Aorta (tissue), 5 donors: ENCODE results near the gene MED13L. TPM values are rescaled to one million over a fixed set of nuclear protein-coding genes. Genes with fewer than 3 reads are reported as not detected.

Source experiments
- ATAC-seq: fragments of 200-7000 bp; cut with Tn5 transposase; one replicate; pipeline ENCODE4 v1.9.1; 2022; ENCODE audit warnings: moderate library complexity; ENCODE audit not compliant: low FRiP score
- DNase-seq, 2 donors: peaks; one replicate each; pipeline ENCODE4 v3.0.0-alpha.2; 2020
- H3K27ac ChIP-seq, 2 donors: one replicate each; pipeline ENCODE4 v1.5.1; 2013; ENCODE audit warnings: low read length in 2 of 2, mild to moderate bottlenecking in 2 of 2, moderate library complexity in 2 of 2, control low read depth in 1 of 2, inconsistent platforms in 1 of 2, low read depth in 1 of 2
- H3K27me3 ChIP-seq, 2 donors: one replicate each; pipeline ENCODE4 v1.6.1; 2013; ENCODE audit warnings: control low read depth in 1 of 2, low read length in 1 of 2, mild to moderate bottlenecking in 1 of 2, moderate library complexity in 1 of 2; ENCODE audit not compliant: insufficient read depth in 2 of 2, control insufficient read depth in 1 of 2
- H3K36me3 ChIP-seq, 2 donors: one replicate each; pipeline ENCODE4 v1.6.1; 2013; ENCODE audit warnings: control low read depth in 1 of 2, low read length in 1 of 2, mild to moderate bottlenecking in 1 of 2; ENCODE audit not compliant: insufficient read depth in 2 of 2, control insufficient read depth in 1 of 2
- H3K4me1 ChIP-seq, 2 donors: one replicate each; pipeline ENCODE4 v1.6.1; 2013; ENCODE audit warnings: low read length in 2 of 2, control low read depth in 1 of 2, mild to moderate bottlenecking in 1 of 2, moderate library complexity in 1 of 2; ENCODE audit not compliant: insufficient read depth in 2 of 2, control insufficient read depth in 1 of 2
- H3K4me3 ChIP-seq, 2 donors: one replicate each; pipeline ENCODE4 v1.5.1; 2013; ENCODE audit warnings: low read length in 2 of 2, control low read depth in 1 of 2, mild to moderate bottlenecking in 1 of 2
- H3K9me3 ChIP-seq: one replicate; pipeline ENCODE4 v1.6.1; 2013; ENCODE audit warnings: mild to moderate bottlenecking, low read length; ENCODE audit not compliant: control insufficient read depth
- WGBS, 2 donors: extraction: QIAGEN DNeasy Blood & Tissue Kit; methylation state at CpG; one replicate each; pipeline ENCODE4 v1.1.7; 2013; 5-methylcytosine and 5-hydroxymethylcytosine counted together
- intact Hi-C, 2 donors: fragments of 100-400 bp; cut with DNase I; formaldehyde crosslinking; loops; one replicate each; pipeline versions ENCODE4 v1.14.2 to v1.15.0; 2022
- polyA plus RNA-seq, 2 donors: library from polyadenylated mRNA; stranded (reverse); fragments of 200-250 nt; gene quantifications; one replicate each; pipeline ENCODE4 v1.2.3, GENCODE V29; 2013
- total RNA-seq, 2 donors: library from RNA; stranded (reverse); fragmentation: NEBNext Ultra II Directional; extraction: Animal tissue kit (Norgen Biotek cat#: 25700); gene quantifications; one replicate each; pipeline ENCODE4 v1.2.1, GENCODE V29; 2021
- donor health status: healthy with polysubstance abuse.
- donor health status: Bipolar disorder and iron deficiency.
- donor health status: DM: no; HTN: no; CAD: no.
- donor health status: DM: no; HTN: no; CAD: no.
- donor health status: DM: yes; HTN: yes; CAD: no.

Gene MED13L
- total and polyA plus RNA-seq, 4 donors, result 16.7 to 215 (median 114) TPM

DNA sequence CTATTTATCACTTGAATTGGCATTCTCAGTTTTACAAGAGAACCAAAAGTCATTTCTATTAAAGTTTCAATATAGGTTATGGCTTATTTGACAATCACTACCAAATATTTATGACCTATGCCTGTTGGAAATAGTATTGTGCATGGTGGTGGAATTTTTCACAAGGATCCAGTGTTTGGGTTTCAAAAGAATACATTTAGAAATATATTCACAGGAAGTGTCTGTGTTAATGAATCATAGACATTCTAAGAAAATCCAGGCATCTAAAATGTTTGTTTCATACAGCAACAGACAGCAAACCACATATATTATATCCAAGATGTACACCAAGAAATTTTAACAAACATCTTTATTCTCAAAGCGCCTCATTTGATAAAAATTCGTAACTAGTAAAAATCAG is 92.7 kb downstream of the MED13L start:
- Histone ChIP-seq H3K9me3 (no peaks in the 10 kb centered on the region), H3K36me3 (no peaks in the 10 kb centered on the region), H3K27me3 (no peaks in the 10 kb centered on the region), H3K4me1 (peaks cover 3 to 7% of the 10 kb centered on the region in 2 donors), H3K4me3 (no peak overlapping the region), H3K27ac (no peak overlapping the region)
- no peak for DNase-seq
- ATAC-seq, result no peak
- 93 to 97% methylated on average over 2 of the region's 2 CpGs for WGBS, 2 donors
- intact Hi-C loops, result no loop called here

DNA sequence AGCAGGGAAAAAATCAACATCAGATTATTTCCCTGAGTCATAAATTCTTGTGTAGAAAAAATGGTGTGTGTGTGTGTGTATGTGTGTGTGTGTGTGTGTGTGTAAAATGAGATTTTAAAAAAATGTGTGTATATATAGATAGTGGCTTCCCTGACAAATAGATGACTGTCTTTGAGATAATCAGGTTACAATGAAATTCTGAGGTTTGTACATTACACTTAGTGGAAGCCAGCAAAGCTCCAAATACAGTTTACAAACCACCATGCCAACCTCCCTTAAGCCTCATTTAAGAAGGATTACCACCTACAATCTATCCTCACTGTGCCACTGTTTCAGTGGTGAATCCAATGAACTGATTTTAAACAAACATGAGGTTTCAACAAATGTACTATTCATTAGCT is 93.8 kb downstream of the MED13L start:
- Histone ChIP-seq H3K36me3 (no peaks in the 10 kb centered on the region), H3K27me3 (no peaks in the 10 kb centered on the region), H3K4me3 (no peak overlapping the region), H3K4me1 (peaks cover 3 to 7% of the 10 kb centered on the region in 2 donors), H3K9me3 (no peaks in the 10 kb centered on the region), H3K27ac (no peak overlapping the region)
- intact Hi-C loops, result no loop called here
- no peak for ATAC-seq
- no peak for DNase-seq

DNA sequence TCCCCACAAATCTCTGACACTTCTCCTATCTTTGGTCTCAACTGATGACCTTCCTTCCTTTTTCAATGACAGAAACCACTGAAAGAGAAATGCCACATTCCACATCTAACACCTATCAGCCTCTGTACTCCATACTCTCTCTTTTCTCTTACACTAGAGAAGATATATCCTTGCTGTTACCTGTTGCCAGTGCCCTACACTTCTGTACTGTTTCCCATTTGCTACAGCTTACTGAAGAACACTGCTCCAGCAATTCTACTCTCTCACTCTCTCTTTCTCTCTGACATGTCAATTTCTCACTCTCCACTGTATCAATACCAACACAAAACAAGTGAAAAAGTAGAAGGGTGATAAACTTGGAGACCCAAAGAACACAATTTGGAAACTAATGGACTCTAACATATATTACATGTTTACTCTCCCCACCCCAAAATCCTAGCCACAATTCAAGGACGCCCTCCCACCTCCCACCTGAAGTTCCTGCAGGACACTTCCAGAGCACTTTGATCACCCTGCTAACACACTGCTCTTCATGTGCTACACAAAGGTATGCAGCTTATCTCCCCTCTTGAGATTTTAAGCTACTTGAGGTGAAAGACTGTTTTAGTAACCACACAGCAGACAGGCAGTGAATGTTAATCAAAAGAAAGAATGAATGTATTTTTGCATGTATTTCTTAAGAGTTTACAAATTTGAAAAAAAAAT is 95.0 kb downstream of the MED13L start:
- ATAC-seq, result no peak

DNA sequence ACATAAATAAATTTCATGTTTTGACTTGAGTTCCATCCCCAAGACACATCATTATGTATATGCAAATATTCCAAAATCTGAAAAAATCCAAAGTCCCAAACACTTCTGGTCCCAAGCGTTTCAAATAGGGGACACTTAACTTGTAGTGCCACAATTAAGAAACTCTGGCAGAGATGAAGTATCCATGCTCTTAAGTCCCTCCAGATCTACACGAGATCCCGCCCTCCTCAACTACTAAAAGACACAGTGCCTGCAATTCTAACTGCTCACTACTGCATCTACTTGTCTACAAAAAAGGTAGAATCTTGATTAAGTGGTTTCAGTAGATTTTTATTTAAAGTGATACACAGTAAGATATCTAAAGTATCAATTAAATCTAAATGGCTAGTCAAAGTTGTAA is 97.0 kb downstream of the MED13L start:
- ATAC-seq, result no peak
- H3K36me3 ChIP-seq, result no peaks in the 10 kb centered on the region
- no peak overlapping the region for H3K4me3 ChIP-seq
- no peaks in the 10 kb centered on the region for H3K27me3 ChIP-seq
- H3K27ac ChIP-seq, result no peak overlapping the region
- H3K4me1 ChIP-seq, result peaks cover 2% of the 10 kb centered on the region in 2 donors
- intact Hi-C loops, result no loop called here
- DNase-seq, result no peak
- 78% methylated on average over 3 of the region's 3 CpGs for whole genome bisulfite sequencing, 2 donors
- no peaks in the 10 kb centered on the region for H3K9me3 ChIP-seq

More for the DNA sequence above, 95.0 kb downstream of the MED13L start:
- no peaks in the 10 kb centered on the region for H3K36me3 ChIP-seq
- DNase-seq, result no peak
- H3K9me3 ChIP-seq, result no peaks in the 10 kb centered on the region
- peaks cover 3 to 4% of the 10 kb centered on the region in 2 donors for H3K4me1 ChIP-seq
- intact Hi-C loops, result no loop called here
- no peak overlapping the region for H3K27ac ChIP-seq
- no peak overlapping the region for H3K4me3 ChIP-seq
- 91 to 93% methylated on average over 1 of the region's 1 CpG for WGBS, 2 donors
- no peaks in the 10 kb centered on the region for H3K27me3 ChIP-seq

DNA sequence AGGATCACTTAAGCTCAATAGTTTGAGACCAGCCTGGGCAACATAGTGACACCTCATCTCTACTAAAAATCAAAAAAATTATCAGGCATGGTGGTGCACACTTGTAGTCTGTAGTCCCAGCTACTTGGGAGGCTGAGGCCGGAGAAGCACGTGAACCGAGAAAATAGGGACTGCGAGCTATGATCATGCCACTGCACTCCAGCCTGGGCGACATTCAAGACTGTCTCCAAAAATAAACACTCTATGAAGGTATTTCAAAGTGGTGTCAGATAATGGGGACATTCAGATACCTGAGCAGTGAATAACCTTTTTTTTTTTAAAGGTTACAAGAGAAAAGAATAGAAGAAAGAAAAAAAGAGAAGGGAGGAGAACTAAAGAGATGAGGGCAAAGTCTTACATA is 98.1 kb downstream of the MED13L start:
- Histone ChIP-seq H3K36me3 (no peaks in the 10 kb centered on the region), H3K4me3 (no peak overlapping the region), H3K27ac (no peak overlapping the region), H3K9me3 (no peaks in the 10 kb centered on the region), H3K27me3 (no peaks in the 10 kb centered on the region), H3K4me1 (peaks cover 2 to 5% of the 10 kb centered on the region in 2 donors)
- intact Hi-C loops, result no loop called here
- ATAC-seq, result no peak
- no peak for DNase-seq
- 97 to 99% methylated on average over 5 of the region's 5 CpGs for whole genome bisulfite sequencing, 2 donors

DNA sequence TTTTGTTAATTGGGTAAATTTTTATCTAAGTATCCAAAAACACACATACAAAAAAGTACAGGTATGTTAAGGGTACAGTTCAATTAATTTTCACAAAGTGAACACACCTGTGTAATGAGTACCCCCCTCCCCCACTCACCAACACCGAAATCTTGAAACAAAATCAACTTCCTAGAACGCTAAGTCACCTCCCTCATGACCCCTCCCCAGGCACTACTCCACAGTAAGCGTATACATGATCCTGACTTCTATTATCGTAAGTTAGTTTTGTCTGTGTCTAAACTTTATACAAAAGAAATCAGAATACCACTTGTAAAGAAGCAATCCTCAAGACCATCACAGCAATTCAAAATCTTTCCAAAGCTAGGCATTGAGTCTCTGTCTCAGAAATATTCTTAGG is 100.5 kb downstream of the MED13L start:
- WGBS, 2 donors, result 96 to 98% methylated on average over 4 of the region's 4 CpGs
- Histone ChIP-seq H3K27ac (no peak overlapping the region), H3K4me3 (no peak overlapping the region), H3K4me1 (peaks cover 0 to 5% of the 10 kb centered on the region in 2 donors), H3K27me3 (no peaks in the 10 kb centered on the region), H3K9me3 (no peaks in the 10 kb centered on the region), H3K36me3 (no peaks in the 10 kb centered on the region)
- DNase-seq (no peak), ATAC-seq (no peak)
- intact Hi-C loops, result no loop called here

DNA sequence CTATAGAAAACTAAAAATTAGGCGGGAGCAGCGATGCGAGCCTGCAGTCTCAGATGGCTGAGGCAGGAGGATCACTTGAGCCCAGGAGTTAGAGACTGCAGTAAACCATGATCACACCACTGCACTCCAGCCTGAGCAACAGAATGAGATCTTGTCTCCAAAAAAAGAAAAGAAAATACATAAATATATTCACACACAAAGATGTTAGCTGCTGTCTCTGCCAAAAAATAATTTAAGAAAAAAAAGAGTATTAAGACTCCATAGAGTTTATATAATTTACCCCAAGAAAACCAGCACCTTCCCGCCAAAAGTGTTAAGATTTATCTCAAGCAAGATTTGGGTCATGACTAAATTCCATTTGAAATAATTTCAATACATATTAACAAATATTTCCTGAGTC is 102.6 kb downstream of the MED13L start:
- no peak for DNase-seq
- H3K27ac ChIP-seq, result no peak overlapping the region
- H3K4me3 ChIP-seq, result no peak overlapping the region
- H3K9me3 ChIP-seq, result no peaks in the 10 kb centered on the region
- no peaks in the 10 kb centered on the region for H3K36me3 ChIP-seq
- H3K4me1 ChIP-seq, result peaks cover 2 to 3% of the 10 kb centered on the region in 2 donors
- H3K27me3 ChIP-seq, result no peaks in the 10 kb centered on the region
- no peak for ATAC-seq
- 92 to 95% methylated on average over 4 of the region's 4 CpGs for WGBS, 2 donors
- intact Hi-C loops, result no loop called here

DNA sequence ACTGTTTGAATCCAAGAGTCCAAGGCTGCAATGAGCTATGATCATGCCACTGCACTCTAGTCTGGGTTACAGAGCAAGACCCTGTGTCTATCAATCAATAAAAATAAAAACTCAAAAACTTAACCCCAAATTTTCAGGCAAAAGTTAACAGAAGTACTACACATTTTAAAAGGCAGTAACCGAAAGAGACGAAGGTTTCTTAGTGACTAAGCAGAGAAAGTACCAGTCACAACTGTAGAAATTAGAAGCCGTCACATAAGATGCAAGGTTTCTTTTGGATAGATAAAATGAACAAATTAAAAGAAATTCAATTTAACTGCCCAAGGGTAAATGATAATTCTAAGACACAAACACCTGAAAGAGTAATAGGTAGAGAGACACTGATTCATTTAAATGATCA is 103.5 kb downstream of the MED13L start:
- ATAC-seq (no peak), DNase-seq (no peak)
- no peak overlapping the region for H3K4me3 ChIP-seq
- intact Hi-C loops, result no loop called here
- peaks cover 2 to 3% of the 10 kb centered on the region in 2 donors for H3K4me1 ChIP-seq
- H3K36me3 ChIP-seq, result no peaks in the 10 kb centered on the region
- no peaks in the 10 kb centered on the region for H3K9me3 ChIP-seq
- 97% methylated on average over 3 of the region's 3 CpGs for WGBS, 2 donors
- H3K27me3 ChIP-seq, result no peaks in the 10 kb centered on the region
- no peak overlapping the region for H3K27ac ChIP-seq

DNA sequence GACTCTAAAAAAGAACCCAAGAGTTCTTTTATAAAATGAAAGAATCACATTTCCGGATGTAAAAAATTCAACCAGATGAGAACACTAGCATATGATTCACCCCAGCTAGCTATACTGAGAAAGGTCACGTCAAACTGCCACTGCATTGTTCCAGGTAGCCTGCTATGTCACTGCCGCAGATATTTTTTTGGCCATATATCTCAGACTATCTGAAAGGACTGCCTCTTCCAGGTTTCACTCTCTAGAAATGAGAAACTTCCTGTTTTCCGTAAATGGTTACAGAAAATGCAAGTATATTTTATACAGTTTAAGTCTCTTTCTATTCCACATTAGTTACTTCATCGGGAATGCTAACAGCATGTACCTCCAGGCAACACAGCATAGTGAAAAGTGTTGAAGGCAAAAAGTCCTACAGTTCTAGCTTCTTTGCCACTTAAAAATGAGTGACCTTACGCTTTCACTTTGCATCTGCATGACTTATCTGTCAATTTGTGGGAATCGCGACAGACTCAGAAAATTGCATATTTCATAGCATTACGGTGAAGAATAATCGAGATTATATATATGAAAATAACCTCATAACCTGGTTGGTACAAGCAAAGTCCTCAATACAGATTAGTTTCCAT is 105.2 kb downstream of the MED13L start:
- no peak for ATAC-seq
- Histone ChIP-seq H3K9me3 (no peaks in the 10 kb centered on the region), H3K36me3 (no peaks in the 10 kb centered on the region), H3K27ac (no peak overlapping the region), H3K4me3 (no peak overlapping the region), H3K27me3 (no peaks in the 10 kb centered on the region), H3K4me1 (peaks cover 2 to 3% of the 10 kb centered on the region in 2 donors)
- 78 to 80% methylated on average over 10 of the region's 10 CpGs for WGBS, 2 donors
- intact Hi-C loops, result no loop called here
- DNase-seq, result no peak
